HCT116 (cell line): ENCODE results near the gene FCHSD2. TPM values are rescaled to one million over a fixed set of nuclear protein-coding genes. Genes with fewer than 3 reads are reported as not detected.

Experiments
- ATAC-seq: fragments of 200-7000 bp; cut with Tn5 transposase; 2 replicates; pipeline ENCODE4 v1.9.1; 2020; ENCODE audit warnings: mild to moderate bottlenecking, moderate library complexity
- BruUV-seq: library from RNA; stranded (reverse); fragments of 400-500 nt; replicated peaks from 2 replicates; lab custom pipeline; 2021; lab: Mats Ljungman, UMichigan
- CTCF ChIA-PET: fragments of 300-600 bp; sonication (Branson Sonifier 250); formaldehyde crosslinking; loops from one replicate; lab custom pipeline; 2021; ENCODE audit warnings: antibody characterized with exemption; lab: Charles Lee
- POLR2A ChIA-PET: fragments of 300-600, 350-600 bp; sonication (Branson Sonifier 250); formaldehyde crosslinking; loops from one replicate; lab custom pipeline; 2021; ENCODE audit warnings: antibody characterized with exemption; lab: Charles Lee
- RAD21 ChIA-PET, 2 experiments: fragments of 300-600 bp; sonication (Branson Sonifier 250); formaldehyde crosslinking; loops; one replicate each; lab custom pipeline; 2023; ENCODE audit warnings: low total read pairs in 2 of 2; ENCODE audit not compliant: uncharacterized antibody in 2 of 2, unreplicated experiment in 2 of 2, low non-redundant PET in 1 of 2; lab: Charles Lee
- DNase-seq: peaks from one replicate; pipeline ENCODE4 v3.0.0-alpha.2; 2010; ENCODE audit warnings: low read depth, low spot score
- H2AFZ ChIP-seq: fragments of 200-600 bp; shearing (Covaris generic), sonication (generic); 2 replicates; pipeline ENCODE4 v1.6.1; 2017; ENCODE audit warnings: low read depth, mixed run types, mixed read lengths, antibody characterized with exemption, low read length; ENCODE audit not compliant: poor library complexity, severe bottlenecking
- H3K27ac ChIP-seq: 2 replicates; pipeline ENCODE4 v1.5.1; 2012; ENCODE audit warnings: low read depth, low read length
- H3K27me3 ChIP-seq: fragments of 200-600 bp; sonication (generic); 2 replicates; pipeline ENCODE4 v1.6.1; 2016; ENCODE audit warnings: mixed run types, low read length, mixed read lengths; ENCODE audit not compliant: insufficient read depth
- H3K36me3 ChIP-seq, 2 experiments: fragments of 200-500 bp in 1 of 2; fragments of 200-600 bp in 1 of 2; sonication (Bioruptor generic) in 1 of 2; sonication (generic) in 1 of 2; 2 replicates each; pipeline versions ENCODE4 v1.5.1 to v1.6.1; 2014 to 2016; ENCODE audit warnings: low read length in 2 of 2, inconsistent platforms in 1 of 2, mixed read lengths in 1 of 2, mixed run types in 1 of 2; ENCODE audit not compliant: insufficient read depth in 2 of 2, control insufficient read depth in 1 of 2
- H3K4me1 ChIP-seq, 2 experiments: fragments of 200-600 bp in 1 of 2; sonication (generic) in 1 of 2; 2 replicates each; pipeline versions ENCODE4 v1.5.1 to v1.6.1; 2012 to 2017; ENCODE audit warnings: low read length in 2 of 2, inconsistent platforms in 1 of 2, mild to moderate bottlenecking in 1 of 2, mixed read lengths in 1 of 2, mixed run types in 1 of 2, moderate library complexity in 1 of 2; ENCODE audit not compliant: insufficient read depth in 2 of 2, control insufficient read depth in 1 of 2
- H3K4me2 ChIP-seq: fragments of 200-600 bp; sonication (generic); 2 replicates; pipeline ENCODE4 v1.6.1; 2017; ENCODE audit warnings: mixed run types, low read length, mixed read lengths
- H3K4me3 ChIP-seq, 2 experiments: fragments of 200-600 bp in 1 of 2; sonication (generic) in 1 of 2; replicated peaks in 1 of 2; 2 replicates each; pipeline ENCODE4 v1.5.1; 2011 to 2016; ENCODE audit warnings: low read length in 2 of 2, control low read depth in 1 of 2, low read depth in 1 of 2, mild to moderate bottlenecking in 1 of 2, mixed read lengths in 1 of 2, mixed run types in 1 of 2
- H3K79me2 ChIP-seq: fragments of 200-600 bp; sonication (generic); 2 replicates; pipeline ENCODE4 v1.6.1; 2017; ENCODE audit warnings: mild to moderate bottlenecking, mixed run types, low read length, moderate library complexity, mixed read lengths; ENCODE audit not compliant: insufficient read depth
- H3K9ac ChIP-seq: fragments of 200-600 bp; sonication (generic); 2 replicates; pipeline ENCODE4 v1.6.1; 2016; ENCODE audit warnings: low read length, mixed read lengths
- H3K9me2 ChIP-seq: fragments of 200-600 bp; sonication (generic), shearing (Covaris generic); 2 replicates; pipeline ENCODE4 v1.6.1; 2017; ENCODE audit warnings: mixed run types, mild to moderate bottlenecking, moderate library complexity; ENCODE audit not compliant: insufficient read depth
- H3K9me3 ChIP-seq, 2 experiments: fragments of 200-500 bp in 1 of 2; fragments of 200-600 bp in 1 of 2; sonication (Bioruptor generic) in 1 of 2; sonication (generic) in 1 of 2; 2 replicates each; pipeline ENCODE4 v1.6.1; 2014 to 2017; ENCODE audit warnings: low read length in 2 of 2, mixed read lengths in 2 of 2, inconsistent platforms in 1 of 2, low read depth in 1 of 2, mild to moderate bottlenecking in 1 of 2, mixed run types in 1 of 2, moderate library complexity in 1 of 2; ENCODE audit not compliant: control insufficient read depth in 1 of 2, insufficient read depth in 1 of 2
- H4K20me1 ChIP-seq: fragments of 200-600 bp; sonication (generic), shearing (Covaris generic); 2 replicates; pipeline ENCODE4 v1.6.1; 2017; ENCODE audit warnings: mixed run types, mild to moderate bottlenecking, moderate library complexity; ENCODE audit not compliant: insufficient read depth
- ATF3 ChIP-seq: IDR thresholded peaks from 2 replicates; pipeline ENCODE4 v1.6.1; 2012
- CBX3 ChIP-seq: IDR thresholded peaks from 2 replicates; pipeline ENCODE4 v1.6.1; 2012; ENCODE audit warnings: low read depth
- EGR1 ChIP-seq: IDR thresholded peaks from 2 replicates; pipeline ENCODE4 v1.6.1; 2012; ENCODE audit warnings: low read depth
- EZH2 ChIP-seq: fragments of 200-600 bp; sonication (generic); IDR thresholded peaks from 2 replicates; pipeline ENCODE4 v1.6.1; 2017; ENCODE audit warnings: antibody characterized with exemption, mixed run types
- EZH2phosphoT487 ChIP-seq: fragments of 200-600 bp; IDR thresholded peaks from 2 replicates; pipeline ENCODE4 v1.6.1; 2018; ENCODE audit warnings: antibody characterized with exemption, borderline replicate concordance
- JUND ChIP-seq: IDR thresholded peaks from 2 replicates; pipeline ENCODE4 v1.6.1; 2012
- POLR2A ChIP-seq: IDR thresholded peaks from 2 replicates; pipeline ENCODE4 v1.7.0; 2011; ENCODE audit warnings: borderline replicate concordance; ENCODE audit not compliant: insufficient read depth, insufficient read length; ENCODE audit errors: extremely low read depth
- POLR2AphosphoS5 ChIP-seq: IDR thresholded peaks from 2 replicates; pipeline ENCODE4 v1.6.1; 2011; ENCODE audit warnings: mild to moderate bottlenecking, low read depth, low read length, moderate library complexity
- RAD21 ChIP-seq: IDR thresholded peaks from 2 replicates; pipeline ENCODE4 v1.6.1; 2012; ENCODE audit warnings: low read depth, mild to moderate bottlenecking
- SRF ChIP-seq: IDR thresholded peaks from 2 replicates; pipeline ENCODE4 v1.6.1; 2012; ENCODE audit warnings: low read depth
- ZFX ChIP-seq: fragments of 450-650 bp; IDR thresholded peaks from 2 replicates; pipeline ENCODE4 v1.6.1; 2017
- ZNF274 ChIP-seq: fragments of 200-500 bp; sonication (Bioruptor generic); IDR thresholded peaks from 2 replicates; pipeline ENCODE4 v1.6.1; 2014; ENCODE audit warnings: mild to moderate bottlenecking, low read depth, low read length, inconsistent platforms
- intact Hi-C: fragments of 100-400 bp; cut with micrococcal nuclease; formaldehyde crosslinking; loops from 2 replicates; pipeline ENCODE4 v1.10.0; 2022
- total RNA-seq: library from RNA; stranded (reverse); gene quantifications from one replicate; pipeline ENCODE4 v1.2.1, GENCODE V29; 2021; ENCODE audit not compliant: unreplicated experiment
- TF ChIP-seq, protein P1 (sequence below): IDR thresholded peaks from 2 replicates; pipeline ENCODE4 v1.6.1; 2012

FCHSD2 gene
- total RNA-seq, 1 experiment from 2014 or later, result 15.0 TPM

DNA sequence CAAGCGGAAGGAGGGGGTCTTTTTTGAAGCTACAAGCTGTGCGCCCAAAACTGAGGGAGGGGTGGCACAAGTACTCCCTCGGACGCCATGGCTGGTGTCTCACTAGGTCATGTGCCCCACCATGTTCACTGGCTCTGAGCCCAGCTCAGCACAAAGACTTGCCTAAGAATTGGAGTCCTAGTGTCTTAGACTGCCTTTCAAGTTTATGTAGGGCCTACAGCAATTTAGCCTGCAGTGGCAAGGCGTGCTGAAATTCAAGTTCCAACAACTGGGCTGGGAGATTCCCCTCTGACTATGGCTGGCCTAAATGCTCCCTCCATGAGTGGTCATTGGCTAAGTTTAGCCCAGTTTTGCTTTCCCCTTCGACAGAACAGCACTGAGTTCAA, 27.3 kb downstream of the FCHSD2 start (continued):
- TF ChIP-seq CBX3, result no peak
- TF ChIP-seq JUND, result no peak
- TF ChIP-seq EZH2, result no peak
- TF ChIP-seq POLR2A, result no peak
- no peak for TF ChIP-seq ATF3
- TF ChIP-seq, protein P1, sequence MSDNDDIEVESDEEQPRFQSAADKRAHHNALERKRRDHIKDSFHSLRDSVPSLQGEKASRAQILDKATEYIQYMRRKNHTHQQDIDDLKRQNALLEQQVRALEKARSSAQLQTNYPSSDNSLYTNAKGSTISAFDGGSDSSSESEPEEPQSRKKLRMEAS, result no peak
- TF ChIP-seq EGR1, result no peak

DNA sequence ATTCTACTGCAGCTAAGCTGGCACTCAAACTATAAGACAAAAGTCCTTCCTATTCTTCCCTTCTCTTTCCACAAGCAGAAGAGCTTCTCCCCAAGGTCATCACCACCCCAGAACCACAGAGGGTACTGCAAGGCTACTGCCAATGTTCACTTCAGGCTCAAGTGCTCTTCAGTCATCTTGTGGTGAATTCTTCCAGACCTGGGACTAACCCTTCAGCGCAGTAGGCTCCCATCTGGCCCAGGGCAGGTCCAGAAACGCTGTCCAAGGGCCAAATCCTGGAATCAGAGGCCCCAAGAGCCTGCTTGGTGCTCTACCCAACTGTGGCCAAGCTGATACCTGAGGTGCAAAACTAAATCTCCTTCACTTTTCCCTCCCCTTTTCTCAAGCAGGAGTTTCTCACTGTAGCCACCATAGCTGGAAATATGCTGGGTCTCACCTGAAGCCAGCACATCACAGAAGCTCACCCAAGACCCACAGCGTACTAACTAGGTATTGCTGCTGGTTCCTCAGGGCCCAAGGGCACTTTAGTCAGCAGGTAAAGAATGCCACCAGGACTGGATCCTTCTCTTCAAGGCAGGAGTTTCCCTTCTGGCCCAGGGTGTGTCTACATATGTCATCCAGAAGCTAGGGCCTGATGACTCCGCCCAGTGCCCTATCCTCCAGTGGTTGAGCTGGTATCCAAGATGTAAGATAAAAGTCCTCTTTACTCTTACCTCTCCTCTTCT, 27.8 kb downstream of the FCHSD2 start:
- H3K9ac ChIP-seq, result no peak overlapping the region
- H2AFZ ChIP-seq, result no peak overlapping the region
- H3K9me2 ChIP-seq, result no peaks in the 10 kb centered on the region
- BruUV-seq, result no TSS peak
- no peaks in the 10 kb centered on the region for H4K20me1 ChIP-seq
- no peak overlapping the region for H3K4me3 ChIP-seq
- no peaks in the 10 kb centered on the region for H3K27me3 ChIP-seq
- no peak for TF ChIP-seq ZFX
- no peak for TF ChIP-seq RAD21
- TF ChIP-seq, all 23 proteins: peak for 0
- H3K9me3 ChIP-seq, result peaks cover 0 to 5% of the 10 kb centered on the region in 2 experiments; a peak in 1 of 4 replicates
- RAD21 ChIA-PET, result no interaction called here
- H3K36me3 ChIP-seq, result no peaks in the 10 kb centered on the region
- no peak for DNase-seq
- CTCF ChIA-PET, result no interaction called here
- H3K4me2 ChIP-seq, result no peak overlapping the region
- intact Hi-C loops, result no loop called here
- H3K79me2 ChIP-seq, result no peaks in the 10 kb centered on the region
- no peak for ATAC-seq
- no peaks in the 10 kb centered on the region for H3K4me1 ChIP-seq
- POLR2A ChIA-PET, result no interaction called here
- no peak overlapping the region for H3K27ac ChIP-seq

DNA sequence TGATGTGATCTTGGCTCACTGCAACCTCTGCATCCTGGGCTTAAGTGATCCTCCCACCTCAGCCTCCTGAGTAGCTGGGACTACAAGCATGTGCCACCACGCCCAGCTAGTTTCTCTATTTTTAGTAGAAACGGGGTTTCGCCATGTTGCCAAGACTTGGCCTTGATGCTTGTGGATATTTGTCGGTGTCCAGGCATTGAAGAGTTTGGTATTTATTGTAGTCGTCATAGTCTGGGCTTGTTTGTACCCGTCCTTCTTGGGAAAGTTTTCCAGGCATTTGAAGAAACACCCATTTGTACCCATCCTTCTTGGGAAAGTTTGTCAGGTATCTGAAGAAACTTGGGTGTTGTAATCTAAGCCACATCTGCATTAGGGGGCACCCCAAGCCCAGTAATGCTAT, 28.7 kb downstream of the FCHSD2 start:
- no peak for DNase-seq
- POLR2A ChIA-PET, result interaction anchor here (0.9 kb wide), 1 partner anchor 13 kb away, joined by 3 read pairs; no protein-coding TSS in a partner anchor
- Histone ChIP-seq H2AFZ (no peak overlapping the region), H3K79me2 (no peaks in the 10 kb centered on the region), H3K4me2 (no peak overlapping the region), H3K36me3 (no peaks in the 10 kb centered on the region), H3K9me3 (peaks cover 0 to 5% of the 10 kb centered on the region in 2 experiments; a peak in 1 of 4 replicates), H3K4me3 (no peak overlapping the region), H3K4me1 (no peaks in the 10 kb centered on the region), H3K27ac (no peak overlapping the region), H4K20me1 (no peaks in the 10 kb centered on the region), H3K9me2 (no peaks in the 10 kb centered on the region), H3K27me3 (no peaks in the 10 kb centered on the region), H3K9ac (no peak overlapping the region)
- no peak for ATAC-seq
- intact Hi-C loops, result no loop called here
- BruUV-seq, result no TSS peak
- TF ChIP-seq ATF3 (no peak), POLR2AphosphoS5 (no peak), ZNF274 (no peak), SRF (no peak), EZH2phosphoT487 (no peak)
- CTCF ChIA-PET, result no interaction called here
- RAD21 ChIA-PET, result no interaction called here
